ENCODE measurements around the gene SIRT2.
"Not testable (repeated sequence)": the region's sequence is repeated elsewhere in the genome, so short reads cannot be mapped to it uniquely, and the experiment has no call there.

Gene SIRT2

DNA sequence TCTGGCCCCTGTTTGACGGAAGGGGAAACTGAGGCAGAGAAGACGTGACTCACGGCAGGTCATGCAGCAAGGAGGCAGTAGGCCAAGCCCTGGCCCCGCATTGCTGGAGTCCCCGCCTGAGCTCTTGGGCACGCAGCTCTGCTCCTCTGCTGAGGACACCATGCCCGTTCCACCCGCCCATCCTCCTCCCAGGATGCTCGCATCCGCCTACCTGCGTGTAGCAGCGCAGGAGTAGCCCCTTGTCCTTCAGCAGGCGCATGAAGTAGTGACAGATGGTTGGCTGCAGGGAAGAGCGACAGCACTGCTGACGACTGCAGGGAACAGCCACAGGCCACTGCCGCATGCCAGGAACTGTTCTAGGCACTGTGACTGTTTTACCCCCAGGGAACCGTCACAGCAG lies 10.5 kb downstream of the SIRT2 start:
- no peaks in the 10 kb centered on the region for H3K27me3 ChIP-seq (ENCODE audit: insufficient read depth, poor library complexity, severe bottlenecking)
- H3K27ac ChIP-seq (replicated peaks) = no peak overlapping the region
- no peak for DNase-seq (ENCODE audit: low read depth in 1 of 2, low spot score in 1 of 2)
- no peak overlapping the region for H3K4me3 ChIP-seq (replicated peaks; ENCODE audit: insufficient read depth, low read length)
- TF ChIP-seq SPI1 (IDR thresholded peaks at IDR 0.05; ENCODE audit: borderline replicate concordance, low read depth) (no peak), REST (IDR thresholded peaks at IDR 0.05; ENCODE audit: insufficient replicate concordance, low read depth) (no peak), POLR2AphosphoS5 (IDR thresholded peaks at IDR 0.05; ENCODE audit: low read depth) (no peak), GABPA (IDR thresholded peaks at IDR 0.05; ENCODE audit: low read depth) (no peak), CTCF (IDR thresholded peaks at IDR 0.05; ENCODE audit: insufficient read depth, low read length) (no peak)

GRCh38 chr19:38884691-38885090 lies 14.7 kb downstream of the SIRT2 start:
- H3K27ac ChIP-seq (replicated peaks); DNase-seq (ENCODE audit: low read depth in 1 of 2, low spot score in 1 of 2); H3K4me3 ChIP-seq (replicated peaks; ENCODE audit: insufficient read depth, low read length); H3K27me3 ChIP-seq (ENCODE audit: insufficient read depth, poor library complexity, severe bottlenecking): not testable (repeated sequence)

DNA sequence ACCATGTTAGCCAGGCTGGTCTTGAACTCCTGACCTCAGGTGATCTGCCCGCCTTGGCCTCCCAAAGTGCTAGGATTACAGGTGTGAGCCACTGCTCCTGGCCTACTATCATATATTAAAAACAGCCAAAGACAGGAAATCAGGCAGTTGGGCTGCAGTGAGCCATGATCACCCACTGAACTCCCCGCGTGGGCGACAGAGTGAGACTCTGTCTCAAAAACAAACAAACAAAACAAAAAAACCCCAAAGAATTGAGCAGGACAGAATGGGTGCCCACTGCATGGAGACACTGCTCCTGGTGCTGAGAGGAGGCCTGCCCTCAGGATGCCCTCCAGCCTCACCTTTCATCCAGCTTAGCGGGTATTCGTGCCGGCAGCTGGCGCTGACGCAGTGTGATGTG lies 16.1 kb downstream of the SIRT2 start:
- no peak overlapping the region for H3K27ac ChIP-seq (replicated peaks)
- no peaks in the 10 kb centered on the region for H3K27me3 ChIP-seq (ENCODE audit: insufficient read depth, poor library complexity, severe bottlenecking)
- no peak for DNase-seq (ENCODE audit: low read depth in 1 of 2, low spot score in 1 of 2)
- no peak overlapping the region for H3K4me3 ChIP-seq (replicated peaks; ENCODE audit: insufficient read depth, low read length)
- TF ChIP-seq POLR2AphosphoS5 (IDR thresholded peaks at IDR 0.05; ENCODE audit: low read depth) = no peak
- no peak for TF ChIP-seq SPI1 (IDR thresholded peaks at IDR 0.05; ENCODE audit: borderline replicate concordance, low read depth)
- no peak for TF ChIP-seq CTCF (IDR thresholded peaks at IDR 0.05; ENCODE audit: insufficient read depth, low read length)
- no peak for TF ChIP-seq REST (IDR thresholded peaks at IDR 0.05; ENCODE audit: insufficient replicate concordance, low read depth)
- TF ChIP-seq GABPA (IDR thresholded peaks at IDR 0.05; ENCODE audit: low read depth) = no peak

DNA sequence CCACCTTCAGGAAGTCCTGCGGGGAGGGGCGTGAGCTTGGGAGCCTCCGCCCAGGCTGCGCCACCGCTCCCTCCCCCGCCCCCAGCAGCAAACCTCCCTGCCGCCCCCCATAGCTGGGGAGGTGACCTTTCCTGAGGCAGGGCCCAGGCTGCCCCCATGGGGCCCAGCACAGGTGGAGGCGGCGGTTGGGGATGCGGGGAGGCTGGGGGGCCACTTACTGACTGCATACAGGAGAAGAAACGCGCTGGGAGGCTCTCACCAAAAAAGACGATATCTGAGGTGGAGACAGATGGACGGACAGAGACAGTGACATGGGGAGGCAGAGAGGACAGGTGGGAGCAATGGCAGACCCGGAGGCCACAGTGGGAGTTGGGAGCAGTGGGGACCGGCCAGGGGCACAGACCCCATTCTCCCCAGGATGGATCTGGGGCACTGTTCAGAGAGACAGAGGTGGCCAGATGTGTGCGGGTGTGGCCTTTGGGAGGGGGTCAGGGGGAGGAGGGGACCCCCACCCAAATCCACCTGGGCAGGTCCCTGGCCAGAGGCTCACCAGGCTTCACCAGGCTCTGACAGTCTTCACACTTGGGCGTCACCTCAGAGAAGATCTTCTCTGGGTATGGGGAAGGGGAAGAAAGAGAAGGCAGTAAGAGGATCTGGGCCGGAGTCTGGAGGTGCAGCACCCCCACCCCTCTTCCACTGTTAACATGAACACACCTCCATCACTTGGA lies 18.4 kb downstream of the SIRT2 start:
- TF ChIP-seq POLR2AphosphoS5 (IDR thresholded peaks at IDR 0.05; ENCODE audit: low read depth) (no peak), SPI1 (IDR thresholded peaks at IDR 0.05; ENCODE audit: borderline replicate concordance, low read depth) (no peak), GABPA (IDR thresholded peaks at IDR 0.05; ENCODE audit: low read depth) (no peak), REST (IDR thresholded peaks at IDR 0.05; ENCODE audit: insufficient replicate concordance, low read depth) (no peak), CTCF (IDR thresholded peaks at IDR 0.05; ENCODE audit: insufficient read depth, low read length) (no peak)
- Histone ChIP-seq H3K27me3 (ENCODE audit: insufficient read depth, poor library complexity, severe bottlenecking) (no peaks in the 10 kb centered on the region), H3K27ac (replicated peaks) (no peak overlapping the region), H3K4me3 (replicated peaks; ENCODE audit: insufficient read depth, low read length) (no peak overlapping the region)
- no peak for DNase-seq (ENCODE audit: low read depth in 1 of 2, low spot score in 1 of 2)

Measured in HL-60 (cell line).